ENCODE data around the gene ATP11A. TPM values are rescaled to one million over a fixed set of nuclear protein-coding genes. Genes with fewer than 3 reads are reported as not detected.

ATP11A gene
- total RNA-seq, 3 donors from 2014 or later, result 22.1 to 27.2 (median 26.8) TPM

DNA sequence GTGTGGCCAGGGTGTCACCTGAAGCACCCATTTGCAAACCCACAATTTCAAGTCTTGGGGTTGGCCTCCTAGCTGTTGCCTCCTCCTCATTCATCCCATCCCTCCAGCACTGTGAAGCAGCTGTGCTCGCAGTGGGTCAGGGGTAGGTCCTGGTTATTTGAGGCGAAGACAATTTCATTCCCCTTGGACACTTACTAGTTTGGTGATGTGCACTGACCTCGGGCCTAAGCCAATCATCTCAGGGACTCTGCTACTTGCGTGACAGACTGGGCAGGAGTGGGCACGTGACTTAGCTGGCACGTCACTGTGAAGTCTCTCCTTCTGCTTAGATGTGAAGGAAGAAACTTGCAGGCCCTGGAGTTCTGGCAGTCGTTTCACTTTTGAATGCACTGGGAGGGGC lies 3.5 kb upstream of the ATP11A start:
- Histone ChIP-seq H3K36me3 (no peaks in the 10 kb centered on the region), H3K27me3 (no peaks in the 10 kb centered on the region), H3K4me1 (no peaks in the 10 kb centered on the region), H3K27ac (no peak overlapping the region), H3K4me3 (no peak overlapping the region), H3K9me3 (no peaks in the 10 kb centered on the region)
- intact Hi-C loops (cut with DNase I; ENCODE audit: low total_unique reads), result no loop called here
- peak in 1 of 2 donors; percentile 43 for DNase-seq (ENCODE audit: low spot score in 2 of 2)
- TF ChIP-seq POLR2AphosphoS5 (IDR thresholded peaks at IDR 0.05) (no peak), POLR2A (IDR thresholded peaks at IDR 0.05) (no peak)
- TF ChIP-seq, protein P1, sequence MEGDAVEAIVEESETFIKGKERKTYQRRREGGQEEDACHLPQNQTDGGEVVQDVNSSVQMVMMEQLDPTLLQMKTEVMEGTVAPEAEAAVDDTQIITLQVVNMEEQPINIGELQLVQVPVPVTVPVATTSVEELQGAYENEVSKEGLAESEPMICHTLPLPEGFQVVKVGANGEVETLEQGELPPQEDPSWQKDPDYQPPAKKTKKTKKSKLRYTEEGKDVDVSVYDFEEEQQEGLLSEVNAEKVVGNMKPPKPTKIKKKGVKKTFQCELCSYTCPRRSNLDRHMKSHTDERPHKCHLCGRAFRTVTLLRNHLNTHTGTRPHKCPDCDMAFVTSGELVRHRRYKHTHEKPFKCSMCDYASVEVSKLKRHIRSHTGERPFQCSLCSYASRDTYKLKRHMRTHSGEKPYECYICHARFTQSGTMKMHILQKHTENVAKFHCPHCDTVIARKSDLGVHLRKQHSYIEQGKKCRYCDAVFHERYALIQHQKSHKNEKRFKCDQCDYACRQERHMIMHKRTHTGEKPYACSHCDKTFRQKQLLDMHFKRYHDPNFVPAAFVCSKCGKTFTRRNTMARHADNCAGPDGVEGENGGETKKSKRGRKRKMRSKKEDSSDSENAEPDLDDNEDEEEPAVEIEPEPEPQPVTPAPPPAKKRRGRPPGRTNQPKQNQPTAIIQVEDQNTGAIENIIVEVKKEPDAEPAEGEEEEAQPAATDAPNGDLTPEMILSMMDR (IDR thresholded peaks at IDR 0.05), result no peak

DNA sequence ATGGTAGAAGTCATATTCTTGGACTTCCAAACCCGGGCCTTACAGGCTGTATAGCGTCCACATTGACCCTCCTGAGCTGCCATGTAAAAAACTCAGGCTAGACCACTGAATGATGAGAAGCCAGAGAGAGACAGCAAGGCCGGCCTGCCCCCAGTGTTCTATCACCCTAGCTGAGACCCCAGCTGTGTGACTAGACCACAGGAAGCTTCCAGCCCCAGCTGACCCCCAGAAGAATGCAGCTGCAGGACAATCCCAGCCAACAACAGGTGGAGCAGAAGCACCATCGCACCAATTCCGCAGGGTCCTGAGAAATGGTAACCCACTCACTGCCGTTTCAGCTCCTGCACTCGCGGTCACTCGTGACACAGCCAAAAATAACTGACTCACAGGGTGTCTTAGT lies 2.9 kb upstream of the ATP11A start:
- H3K4me3 ChIP-seq, result no peak overlapping the region
- no peaks in the 10 kb centered on the region for H3K36me3 ChIP-seq
- intact Hi-C loops (cut with DNase I; ENCODE audit: low total_unique reads), result no loop called here
- no peaks in the 10 kb centered on the region for H3K27me3 ChIP-seq
- no peak overlapping the region for H3K27ac ChIP-seq
- no peak for TF ChIP-seq POLR2A (IDR thresholded peaks at IDR 0.05)
- TF ChIP-seq, protein P1 (IDR thresholded peaks at IDR 0.05), result no peak
- TF ChIP-seq POLR2AphosphoS5 (IDR thresholded peaks at IDR 0.05), result no peak
- H3K9me3 ChIP-seq, result no peaks in the 10 kb centered on the region
- H3K4me1 ChIP-seq, result peaks cover 0 to 5% of the 10 kb centered on the region in 2 donors
- peak in 1 of 2 donors; percentile 7 for DNase-seq (ENCODE audit: low spot score in 2 of 2)

DNA sequence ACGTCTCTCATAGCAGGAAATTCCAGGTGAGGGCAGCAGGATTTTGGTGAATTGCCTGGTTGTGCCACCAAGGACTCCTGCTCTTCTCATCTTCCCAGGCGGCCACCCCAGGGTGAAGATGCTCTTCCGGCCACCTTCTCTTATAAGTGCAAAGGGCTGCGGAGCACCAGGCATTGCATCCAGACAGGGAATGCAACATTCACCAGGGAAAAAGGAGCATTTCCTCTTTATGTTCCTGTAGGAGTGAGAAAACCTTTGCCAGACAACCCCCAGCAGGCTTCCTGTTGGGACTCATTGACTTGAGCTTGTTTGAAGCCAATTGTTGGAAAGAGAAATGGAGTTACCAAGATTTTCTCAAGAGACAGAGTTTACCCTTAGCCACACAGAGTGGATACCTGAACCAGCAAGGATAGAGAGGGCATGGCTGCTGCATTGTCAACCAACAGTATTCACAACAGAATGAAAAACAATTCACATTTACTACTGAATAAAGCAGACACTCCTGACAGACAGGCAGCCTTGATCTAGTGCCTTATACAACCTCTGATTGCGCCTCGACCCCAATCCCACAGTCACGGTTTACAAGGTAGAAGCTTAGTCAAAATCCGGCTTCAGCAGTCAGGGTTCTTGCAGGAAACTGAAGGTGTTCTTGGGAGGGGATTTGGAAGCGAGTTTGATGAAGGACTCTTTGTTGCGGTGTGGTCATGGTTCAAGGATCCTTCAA lies 1.8 kb upstream of the ATP11A start:
- Histone ChIP-seq H3K27me3 (no peaks in the 10 kb centered on the region), H3K36me3 (no peaks in the 10 kb centered on the region), H3K4me3 (no peak overlapping the region), H3K9me3 (no peaks in the 10 kb centered on the region), H3K27ac (peak overlapping the region in 1 of 2 donors; percentile 96), H3K4me1 (peaks cover 0 to 12% of the 10 kb centered on the region in 2 donors)
- DNase-seq (ENCODE audit: low spot score in 2 of 2), result peak in 1 of 2 donors; percentile 15
- intact Hi-C loops (cut with DNase I; ENCODE audit: low total_unique reads), result no loop called here
- TF ChIP-seq POLR2A (IDR thresholded peaks at IDR 0.05), result no peak
- TF ChIP-seq POLR2AphosphoS5 (IDR thresholded peaks at IDR 0.05), result no peak
- TF ChIP-seq, protein P1 (IDR thresholded peaks at IDR 0.05), result no peak

DNA sequence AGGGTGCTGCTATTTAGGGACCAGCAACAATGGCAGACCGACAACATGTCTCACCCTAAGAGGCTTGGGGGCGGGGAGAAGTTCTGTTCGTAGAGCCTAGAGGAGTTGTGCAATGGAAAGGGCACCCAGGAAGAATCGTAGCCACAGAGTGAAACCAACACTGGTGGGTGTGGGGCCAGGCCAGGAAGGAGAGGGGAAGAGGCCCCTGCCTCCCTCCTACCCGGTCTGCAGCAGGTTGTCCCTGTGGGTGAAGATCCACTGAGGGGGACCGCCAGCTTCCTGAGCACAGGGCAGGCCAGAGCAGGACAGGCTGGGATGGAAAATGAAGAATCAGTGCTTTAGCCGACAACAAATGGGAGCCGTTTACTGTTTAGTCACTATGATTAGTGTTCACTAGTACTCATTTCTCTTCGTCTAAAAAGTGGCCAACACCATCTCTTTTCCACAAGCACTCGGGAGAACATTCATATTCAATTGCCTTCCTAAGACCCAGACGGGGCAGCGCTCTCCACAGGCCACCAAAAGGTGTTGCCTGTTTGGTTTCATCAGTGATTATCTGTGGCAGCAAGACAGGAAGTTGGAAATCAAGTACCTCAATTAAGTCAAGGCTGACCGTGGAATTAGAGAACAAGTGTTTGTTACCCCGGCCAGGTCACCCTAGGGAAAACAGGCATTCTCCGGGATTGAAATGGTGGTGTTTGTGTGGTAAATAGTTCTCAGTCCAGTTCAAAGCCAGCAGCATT lies 1.1 kb upstream of the ATP11A start:
- no peaks in the 10 kb centered on the region for H3K36me3 ChIP-seq
- intact Hi-C loops (cut with DNase I; ENCODE audit: low total_unique reads), result no loop called here
- H3K4me1 ChIP-seq, result peaks cover 0 to 12% of the 10 kb centered on the region in 2 donors
- no peaks in the 10 kb centered on the region for H3K9me3 ChIP-seq
- peak overlapping the region; percentile 93 to 96 for H3K27ac ChIP-seq
- TF ChIP-seq POLR2A (IDR thresholded peaks at IDR 0.05) (peak; percentile 13), POLR2AphosphoS5 (IDR thresholded peaks at IDR 0.05) (peak in 1 of 3 donors; percentile 6)
- TF ChIP-seq, protein P1 (IDR thresholded peaks at IDR 0.05), result no peak
- no peaks in the 10 kb centered on the region for H3K27me3 ChIP-seq
- peak overlapping the region; percentile 85 to 98 (median 96) for H3K4me3 ChIP-seq
- DNase-seq (ENCODE audit: low spot score in 2 of 2), result no peak
